ENCODE results near the gene NME4.

NME4 gene

DNA sequence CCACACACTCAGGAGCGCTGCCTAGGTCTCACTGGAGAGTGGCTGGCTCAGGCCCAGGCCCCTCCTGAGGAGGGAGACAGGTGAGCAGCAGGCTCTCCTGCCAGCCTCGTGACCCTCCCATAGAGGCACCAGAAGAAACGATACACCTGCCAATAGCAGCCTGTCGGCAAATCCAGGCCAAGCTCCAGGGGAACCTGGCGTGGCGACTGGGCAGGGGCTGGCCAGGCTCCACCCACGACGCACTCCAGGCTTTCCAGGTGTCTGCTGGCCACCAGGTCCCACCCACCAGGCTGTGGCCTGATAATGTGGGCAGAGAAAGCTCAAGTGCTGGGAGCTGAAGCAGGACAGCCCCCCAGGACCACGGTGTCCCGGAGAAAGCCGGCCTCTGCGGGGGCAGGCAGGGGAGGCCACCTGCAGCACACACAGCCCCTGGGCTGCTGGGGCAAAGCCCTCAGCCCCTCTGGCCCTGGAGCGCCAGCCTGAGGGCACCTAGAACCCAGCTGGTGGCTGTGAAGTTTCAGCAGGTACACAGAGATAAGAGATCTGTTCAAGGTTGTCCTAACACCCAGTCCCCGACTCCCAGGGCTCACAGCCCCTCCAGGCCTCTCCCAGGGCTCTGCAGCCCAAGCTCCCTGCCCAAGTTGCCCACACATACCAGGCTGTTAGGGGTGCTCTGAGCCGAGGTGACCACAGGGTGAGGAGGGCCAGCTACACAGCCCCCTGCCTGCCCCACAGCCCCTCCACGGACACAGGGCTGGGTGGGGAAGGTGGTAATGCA, 17.6 kb upstream of the NME4 start:
- H3K4me3 ChIP-seq (ENCODE audit: low read depth, low read length), result no peak overlapping the region
- TF ChIP-seq, protein P1, sequence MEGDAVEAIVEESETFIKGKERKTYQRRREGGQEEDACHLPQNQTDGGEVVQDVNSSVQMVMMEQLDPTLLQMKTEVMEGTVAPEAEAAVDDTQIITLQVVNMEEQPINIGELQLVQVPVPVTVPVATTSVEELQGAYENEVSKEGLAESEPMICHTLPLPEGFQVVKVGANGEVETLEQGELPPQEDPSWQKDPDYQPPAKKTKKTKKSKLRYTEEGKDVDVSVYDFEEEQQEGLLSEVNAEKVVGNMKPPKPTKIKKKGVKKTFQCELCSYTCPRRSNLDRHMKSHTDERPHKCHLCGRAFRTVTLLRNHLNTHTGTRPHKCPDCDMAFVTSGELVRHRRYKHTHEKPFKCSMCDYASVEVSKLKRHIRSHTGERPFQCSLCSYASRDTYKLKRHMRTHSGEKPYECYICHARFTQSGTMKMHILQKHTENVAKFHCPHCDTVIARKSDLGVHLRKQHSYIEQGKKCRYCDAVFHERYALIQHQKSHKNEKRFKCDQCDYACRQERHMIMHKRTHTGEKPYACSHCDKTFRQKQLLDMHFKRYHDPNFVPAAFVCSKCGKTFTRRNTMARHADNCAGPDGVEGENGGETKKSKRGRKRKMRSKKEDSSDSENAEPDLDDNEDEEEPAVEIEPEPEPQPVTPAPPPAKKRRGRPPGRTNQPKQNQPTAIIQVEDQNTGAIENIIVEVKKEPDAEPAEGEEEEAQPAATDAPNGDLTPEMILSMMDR (IDR thresholded peaks at IDR 0.05; ENCODE audit: low read depth, low read length, missing control alignments), result no peak
- no peak for DNase-seq (ENCODE audit: low read depth)

DNA sequence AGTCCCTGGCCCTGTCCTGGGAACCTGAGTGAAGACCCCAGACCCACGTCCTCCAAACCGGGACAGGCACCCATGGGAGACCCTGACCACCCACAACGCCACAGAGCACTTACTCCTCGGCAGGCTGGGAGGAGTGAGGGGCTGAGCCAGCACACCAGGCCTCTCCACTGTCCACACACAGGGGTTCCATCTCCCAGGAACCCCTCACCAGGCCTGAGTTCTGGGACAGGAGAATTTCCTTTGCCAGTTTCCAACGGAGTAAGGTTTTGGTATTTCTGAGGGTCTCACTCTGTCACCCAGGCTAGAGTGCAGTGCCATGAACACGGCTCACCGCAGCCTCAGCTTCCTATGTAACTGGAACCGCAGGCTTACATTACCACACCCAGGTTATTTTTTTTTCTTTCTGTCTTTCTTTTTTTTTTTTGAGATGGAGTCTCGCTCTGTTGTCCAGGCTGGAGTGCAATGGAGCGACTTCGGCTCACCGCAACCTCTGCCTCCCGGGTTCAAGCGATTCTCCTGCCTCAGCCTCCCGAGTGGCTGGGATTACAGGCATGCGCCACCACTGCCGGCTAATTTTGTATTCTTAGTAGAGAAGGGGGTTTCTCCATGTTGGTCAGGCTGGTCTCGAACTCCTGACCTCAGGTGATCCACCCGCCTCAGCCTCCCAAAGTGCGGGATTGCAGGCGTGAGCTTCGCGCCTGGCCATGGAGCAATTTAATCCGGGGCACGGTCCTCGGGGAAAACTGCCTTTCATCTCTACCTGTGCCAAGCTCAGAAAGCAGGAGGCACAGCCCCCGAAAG, 16.8 kb upstream of the NME4 start:
- TF ChIP-seq, protein P1 (IDR thresholded peaks at IDR 0.05; ENCODE audit: low read depth, low read length, missing control alignments), result no peak
- H3K4me3 ChIP-seq (ENCODE audit: low read depth, low read length), result peak overlapping the region; percentile 94

DNA sequence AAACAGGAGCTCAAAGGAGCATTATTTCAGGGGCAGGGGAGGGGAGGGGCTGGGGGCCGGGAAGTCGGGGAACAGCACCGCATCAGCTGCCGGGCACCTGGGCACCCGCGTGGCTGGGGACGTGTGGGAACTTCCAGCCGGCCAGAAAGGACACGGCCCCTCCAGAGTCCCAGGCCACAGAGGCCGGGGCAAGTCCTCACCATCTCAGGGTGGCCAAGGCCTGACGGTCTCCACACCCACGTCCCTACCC, 16.3 kb upstream of the NME4 start:
- H3K4me3 ChIP-seq (ENCODE audit: low read depth, low read length), result peak overlapping the region; percentile 94
- DNase-seq (ENCODE audit: low read depth), result no peak
- TF ChIP-seq, protein P1 (IDR thresholded peaks at IDR 0.05; ENCODE audit: low read depth, low read length, missing control alignments), result no peak

More for the DNA sequence above, 16.8 kb upstream of the NME4 start:
- no peak for DNase-seq (ENCODE audit: low read depth)

DNA sequence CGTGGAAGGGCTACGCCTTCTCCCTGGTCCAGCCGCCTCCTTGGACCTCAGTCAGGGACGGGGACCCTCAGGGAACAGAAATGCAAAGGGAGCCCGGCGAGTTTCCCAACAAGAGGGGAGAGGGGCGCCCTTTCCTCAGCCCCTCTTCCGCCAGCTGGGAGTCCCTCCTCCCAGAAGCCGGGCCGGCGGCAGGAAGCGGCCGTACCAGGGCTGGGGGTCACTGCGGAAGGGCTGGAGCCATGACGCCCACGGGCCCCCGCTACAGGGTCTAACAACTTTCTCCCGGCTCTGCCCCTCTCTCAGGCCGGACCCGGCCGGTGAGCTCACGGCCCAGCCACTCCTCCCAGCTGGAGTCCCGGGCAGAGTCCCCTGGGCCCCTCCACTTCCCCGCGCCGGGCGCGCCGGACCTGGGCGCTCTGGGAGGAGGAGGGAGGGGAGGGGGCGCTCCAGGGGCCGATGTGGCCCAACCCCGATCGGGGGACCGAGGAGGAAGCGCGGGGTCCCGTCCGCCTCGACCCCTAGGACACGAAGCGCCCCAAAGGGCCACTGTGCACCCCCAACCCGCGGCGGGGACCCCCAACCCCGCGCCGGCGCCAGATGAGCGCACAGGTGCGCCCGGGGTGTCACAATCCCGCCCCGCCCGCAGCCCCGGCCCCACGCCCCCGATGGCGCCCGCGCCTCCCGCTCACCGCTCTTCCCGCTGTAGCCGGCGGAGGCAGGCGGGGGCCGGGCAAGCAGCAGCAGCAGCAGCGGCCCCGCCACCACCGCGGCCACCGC, 15.8 kb upstream of the NME4 start:
- peak overlapping the region; percentile 94 for H3K4me3 ChIP-seq (ENCODE audit: low read depth, low read length)
- DNase-seq (ENCODE audit: low read depth), result no peak
- TF ChIP-seq, protein P1 (IDR thresholded peaks at IDR 0.05; ENCODE audit: low read depth, low read length, missing control alignments), result no peak

DNA sequence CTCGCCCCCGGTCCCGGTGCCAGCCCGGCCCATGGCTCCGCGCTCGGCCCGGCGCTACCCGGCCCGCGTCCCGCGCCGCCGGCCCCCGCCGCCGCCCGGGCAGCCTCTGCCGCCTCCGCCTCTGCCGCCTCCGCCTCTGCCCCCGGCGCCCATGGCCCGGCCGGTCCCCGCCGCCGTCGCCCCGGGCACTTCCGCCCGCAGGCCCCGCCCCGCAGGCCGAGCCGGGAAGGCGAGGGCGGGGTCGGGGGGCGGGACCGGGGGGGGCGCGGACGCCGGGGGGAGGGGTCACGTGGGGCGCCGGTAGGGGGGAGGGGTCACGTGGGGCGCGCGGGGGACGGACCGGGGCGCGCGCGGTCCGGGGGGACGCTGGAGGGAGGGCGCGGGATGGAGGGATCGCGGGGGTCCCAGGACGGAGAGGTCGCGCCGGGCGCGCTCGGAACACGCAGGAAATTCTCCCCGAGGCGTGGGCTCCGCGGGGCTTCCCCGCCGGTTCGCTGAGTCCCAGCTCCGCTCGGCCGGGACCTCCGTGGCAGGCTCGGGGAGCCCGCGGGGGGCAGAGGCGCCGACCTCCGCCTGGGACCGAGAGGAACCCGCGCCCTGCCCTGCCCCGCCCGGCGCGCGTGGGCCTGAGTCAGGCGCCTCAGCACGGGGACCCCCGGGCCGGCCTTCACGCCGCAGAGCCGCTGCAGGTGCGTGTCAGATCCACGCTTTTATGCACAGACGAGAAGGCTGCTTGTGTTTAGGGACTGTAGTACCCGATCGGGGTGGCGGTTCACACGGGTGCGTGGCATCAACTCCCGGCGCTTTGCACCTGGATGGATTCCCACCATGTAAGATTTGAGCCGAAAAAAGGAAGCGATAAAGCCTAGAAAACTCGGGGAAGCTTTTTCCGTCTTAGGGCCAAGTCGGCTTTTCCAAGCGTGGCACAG, 14.9 kb upstream of the NME4 start, which contains the start of gene PGAP6:
Gene PGAP6 (minus strand): TSS at position 190 of the 929 bp plus-strand sequence. CDS start 157 bp downstream, at position 33.
- DNase-seq (ENCODE audit: low read depth), result no peak
- TF ChIP-seq, protein P1 (IDR thresholded peaks at IDR 0.05; ENCODE audit: low read depth, low read length, missing control alignments), result no peak
- H3K4me3 ChIP-seq (ENCODE audit: low read depth, low read length), result peak within 1 kb of the TSS; percentile 94

Data from GM12864 (cell line).